HuH-7.5 (cell line): ENCODE measurements around the gene WRAP53.

Source experiments
- DNase-seq: peaks from one replicate; pipeline ENCODE4 v3.0.0; 2011; ENCODE audit warnings: low spot score

The WRAP53 gene

GRCh38 chr17:7745748-7746470 is 57.6 kb downstream of the WRAP53 start:
- DNase-seq = no peak

GRCh38 chr17:7747635-7748071 is 59.4 kb downstream of the WRAP53 start:
- no peak for DNase-seq

GRCh38 chr17:7748076-7748775 is 59.9 kb downstream of the WRAP53 start:
- DNase-seq = no peak

- DNase-seq = no peak
These were observed 62.1 kb downstream of the WRAP53 start for GRCh38 chr17:7750321-7750821.
